ENCODE measurements around the gene TRIM72.

TRIM72 gene

DNA sequence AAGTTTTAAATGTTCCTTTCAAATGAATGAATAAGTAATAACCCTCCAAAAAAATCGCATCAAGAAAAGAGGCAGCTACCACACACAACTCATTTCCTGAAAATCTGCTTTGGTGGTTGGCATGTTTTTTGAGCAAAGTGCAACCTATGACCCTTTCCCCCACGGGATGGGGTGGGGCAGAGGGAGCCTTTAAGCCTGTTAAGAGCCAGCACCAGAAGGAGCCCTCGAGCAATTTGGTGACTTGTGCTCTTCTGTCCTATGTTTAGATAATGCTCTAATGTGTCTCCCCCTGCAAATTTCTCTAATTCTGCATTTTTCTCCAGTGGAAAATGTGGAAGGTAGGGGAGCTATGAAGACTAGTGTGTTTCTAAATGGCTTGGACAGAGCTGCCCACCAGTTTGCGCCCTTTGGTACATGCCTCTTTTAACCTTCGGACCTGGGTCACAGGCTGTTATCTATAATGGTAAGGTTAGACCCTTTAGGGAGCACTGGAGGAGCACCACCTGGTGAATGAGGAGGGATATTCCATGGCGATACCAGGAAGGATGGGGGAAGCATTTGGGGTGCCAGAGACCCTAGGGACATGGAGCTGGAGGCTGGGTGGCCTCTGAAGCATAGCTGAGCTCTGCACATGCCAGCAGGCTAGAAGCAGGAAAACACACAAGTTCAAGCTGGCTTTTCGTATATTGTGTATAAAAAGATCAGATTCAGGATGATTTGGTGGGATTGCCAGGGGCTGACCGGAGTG, 12.9 kb upstream of the TRIM72 start:
- Histone ChIP-seq H3K4me1 (ENCODE audit: control insufficient read depth, insufficient read depth, low read length, poor library complexity, severe bottlenecking) (peaks cover 8% of the 10 kb centered on the region), H3K9me3 (ENCODE audit: control insufficient read depth, low read length) (no peaks in the 10 kb centered on the region), H3K4me3 (ENCODE audit: extremely low read depth, insufficient read depth, low read length, poor library complexity, severe bottlenecking) (no peak overlapping the region), H3K27ac (ENCODE audit: low read depth, low read length, severe bottlenecking) (no peak overlapping the region), H3K36me3 (ENCODE audit: control insufficient read depth, insufficient read depth, low read length) (peaks cover 33% of the 10 kb centered on the region)
- 84 to 87% methylated on average over 5 to 7 of the region's 8 CpGs for WGBS, 2 experiments (ENCODE audit: insufficient coverage in 2 of 2)

GRCh38 chr16:31201582-31202413, 12.1 kb upstream of the TRIM72 start:
- Histone ChIP-seq H3K36me3 (ENCODE audit: control insufficient read depth, insufficient read depth, low read length) (peaks cover 25% of the 10 kb centered on the region), H3K4me1 (ENCODE audit: control insufficient read depth, insufficient read depth, low read length, poor library complexity, severe bottlenecking) (peaks cover 8% of the 10 kb centered on the region), H3K4me3 (ENCODE audit: extremely low read depth, insufficient read depth, low read length, poor library complexity, severe bottlenecking) (peak overlapping the region; percentile 35), H3K9me3 (ENCODE audit: control insufficient read depth, low read length) (no peaks in the 10 kb centered on the region), H3K27ac (ENCODE audit: low read depth, low read length, severe bottlenecking) (no peak overlapping the region)
- 28 to 29% methylated on average over 24 to 27 of the region's 35 CpGs for WGBS, 2 experiments (ENCODE audit: insufficient coverage in 2 of 2)

GRCh38 chr16:31202414-31203375, 11.2 kb upstream of the TRIM72 start, which contains the start of gene PYCARD:
PYCARD (minus strand) TSS chr16:31202760; CDS start chr16:31202690, 70 bp downstream.
- H3K4me3 ChIP-seq (ENCODE audit: extremely low read depth, insufficient read depth, low read length, poor library complexity, severe bottlenecking), result peak within 1 kb of the TSS; percentile 35
- H3K27ac ChIP-seq (ENCODE audit: low read depth, low read length, severe bottlenecking), result no peak within 1 kb of the TSS
- peaks cover 16% of the 10 kb centered on the region for H3K36me3 ChIP-seq (ENCODE audit: control insufficient read depth, insufficient read depth, low read length)
- 18 to 24% methylated on average over 46 to 62 of the region's 69 CpGs for WGBS, 2 experiments (ENCODE audit: insufficient coverage in 2 of 2)
- peaks cover 8% of the 10 kb centered on the region for H3K4me1 ChIP-seq (ENCODE audit: control insufficient read depth, insufficient read depth, low read length, poor library complexity, severe bottlenecking)
- no peaks in the 10 kb centered on the region for H3K9me3 ChIP-seq (ENCODE audit: control insufficient read depth, low read length)

- 76 to 92% methylated on average over 7 of the region's 9 CpGs for WGBS, 2 experiments (ENCODE audit: insufficient coverage in 2 of 2)
- no peaks in the 10 kb centered on the region for H3K9me3 ChIP-seq (ENCODE audit: control insufficient read depth, low read length)
- no peak overlapping the region for H3K4me3 ChIP-seq (ENCODE audit: extremely low read depth, insufficient read depth, low read length, poor library complexity, severe bottlenecking)
- peaks cover under 1% of the 10 kb centered on the region for H3K36me3 ChIP-seq (ENCODE audit: control insufficient read depth, insufficient read depth, low read length)
- peaks cover 8% of the 10 kb centered on the region for H3K4me1 ChIP-seq (ENCODE audit: control insufficient read depth, insufficient read depth, low read length, poor library complexity, severe bottlenecking)
- no peak overlapping the region for H3K27ac ChIP-seq (ENCODE audit: low read depth, low read length, severe bottlenecking)
Measured at GRCh38 chr16:31204871-31205666, 8.8 kb upstream of the TRIM72 start.

DNA sequence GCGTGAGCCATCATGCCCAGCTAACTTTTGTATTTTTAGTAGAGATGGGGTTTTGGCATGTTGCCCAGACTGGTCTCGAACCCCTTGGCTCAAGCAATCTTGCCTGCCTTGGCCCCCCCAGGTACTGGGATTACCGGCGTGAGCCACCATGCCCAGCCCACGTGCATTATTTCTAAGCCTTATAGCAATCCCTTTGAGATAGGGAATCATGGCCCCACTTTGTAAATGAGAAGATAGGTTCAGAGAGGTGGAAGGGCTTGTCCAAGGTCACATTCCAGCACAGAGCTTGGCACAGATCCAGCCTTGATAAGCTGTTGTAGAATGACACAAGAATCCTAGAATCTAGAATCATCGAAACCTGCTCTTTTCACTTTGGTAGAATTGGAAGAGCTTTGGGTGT, 7.1 kb upstream of the TRIM72 start:
- peaks cover 5% of the 10 kb centered on the region for H3K4me1 ChIP-seq (ENCODE audit: control insufficient read depth, insufficient read depth, low read length, poor library complexity, severe bottlenecking)
- no peak overlapping the region for H3K4me3 ChIP-seq (ENCODE audit: extremely low read depth, insufficient read depth, low read length, poor library complexity, severe bottlenecking)
- no peaks in the 10 kb centered on the region for H3K36me3 ChIP-seq (ENCODE audit: control insufficient read depth, insufficient read depth, low read length)
- H3K9me3 ChIP-seq (ENCODE audit: control insufficient read depth, low read length), result no peaks in the 10 kb centered on the region
- H3K27ac ChIP-seq (ENCODE audit: low read depth, low read length, severe bottlenecking), result no peak overlapping the region
- 90 to 95% methylated on average over 4 of the region's 6 CpGs for WGBS, 2 experiments (ENCODE audit: insufficient coverage in 2 of 2)

GRCh38 chr16:31213342-31213741, 577 bp upstream of the TRIM72 start:
- no peaks in the 10 kb centered on the region for H3K9me3 ChIP-seq (ENCODE audit: control insufficient read depth, low read length)
- no peak overlapping the region for H3K4me3 ChIP-seq (ENCODE audit: extremely low read depth, insufficient read depth, low read length, poor library complexity, severe bottlenecking)
- H3K36me3 ChIP-seq (ENCODE audit: control insufficient read depth, insufficient read depth, low read length), result no peaks in the 10 kb centered on the region
- WGBS, 2 experiments (ENCODE audit: insufficient coverage in 2 of 2), result 100% methylated on average over 1 of the region's 1 CpG; no CpG with 5 or more reads in 1 of the 2 experiments
- peaks cover 10% of the 10 kb centered on the region for H3K4me1 ChIP-seq (ENCODE audit: control insufficient read depth, insufficient read depth, low read length, poor library complexity, severe bottlenecking)
- no peak overlapping the region for H3K27ac ChIP-seq (ENCODE audit: low read depth, low read length, severe bottlenecking)

DNA sequence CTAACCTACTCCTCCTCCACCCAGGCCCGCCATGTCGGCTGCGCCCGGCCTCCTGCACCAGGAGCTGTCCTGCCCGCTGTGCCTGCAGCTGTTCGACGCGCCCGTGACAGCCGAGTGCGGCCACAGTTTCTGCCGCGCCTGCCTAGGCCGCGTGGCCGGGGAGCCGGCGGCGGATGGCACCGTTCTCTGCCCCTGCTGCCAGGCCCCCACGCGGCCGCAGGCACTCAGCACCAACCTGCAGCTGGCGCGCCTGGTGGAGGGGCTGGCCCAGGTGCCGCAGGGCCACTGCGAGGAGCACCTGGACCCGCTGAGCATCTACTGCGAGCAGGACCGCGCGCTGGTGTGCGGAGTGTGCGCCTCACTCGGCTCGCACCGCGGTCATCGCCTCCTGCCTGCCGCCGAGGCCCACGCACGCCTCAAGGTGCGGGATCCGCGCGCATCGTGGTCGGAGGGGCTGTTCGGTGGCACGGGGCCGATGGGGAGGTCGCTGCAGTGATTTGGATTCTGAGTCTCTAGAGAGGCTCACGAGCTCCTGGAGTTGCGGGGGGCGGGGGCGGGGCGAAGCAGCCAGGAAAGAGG, 878 bp downstream of the TRIM72 start:
- 3 to 4% methylated on average over 51 to 57 of the region's 58 CpGs for WGBS, 2 experiments (ENCODE audit: insufficient coverage in 2 of 2)
- peak overlapping the region; percentile 31 for H3K4me3 ChIP-seq (ENCODE audit: extremely low read depth, insufficient read depth, low read length, poor library complexity, severe bottlenecking)
- H3K27ac ChIP-seq (ENCODE audit: low read depth, low read length, severe bottlenecking), result no peak overlapping the region
- no peaks in the 10 kb centered on the region for H3K9me3 ChIP-seq (ENCODE audit: control insufficient read depth, low read length)
- H3K4me1 ChIP-seq (ENCODE audit: control insufficient read depth, insufficient read depth, low read length, poor library complexity, severe bottlenecking), result peaks cover 10% of the 10 kb centered on the region
- H3K36me3 ChIP-seq (ENCODE audit: control insufficient read depth, insufficient read depth, low read length), result no peaks in the 10 kb centered on the region

DNA sequence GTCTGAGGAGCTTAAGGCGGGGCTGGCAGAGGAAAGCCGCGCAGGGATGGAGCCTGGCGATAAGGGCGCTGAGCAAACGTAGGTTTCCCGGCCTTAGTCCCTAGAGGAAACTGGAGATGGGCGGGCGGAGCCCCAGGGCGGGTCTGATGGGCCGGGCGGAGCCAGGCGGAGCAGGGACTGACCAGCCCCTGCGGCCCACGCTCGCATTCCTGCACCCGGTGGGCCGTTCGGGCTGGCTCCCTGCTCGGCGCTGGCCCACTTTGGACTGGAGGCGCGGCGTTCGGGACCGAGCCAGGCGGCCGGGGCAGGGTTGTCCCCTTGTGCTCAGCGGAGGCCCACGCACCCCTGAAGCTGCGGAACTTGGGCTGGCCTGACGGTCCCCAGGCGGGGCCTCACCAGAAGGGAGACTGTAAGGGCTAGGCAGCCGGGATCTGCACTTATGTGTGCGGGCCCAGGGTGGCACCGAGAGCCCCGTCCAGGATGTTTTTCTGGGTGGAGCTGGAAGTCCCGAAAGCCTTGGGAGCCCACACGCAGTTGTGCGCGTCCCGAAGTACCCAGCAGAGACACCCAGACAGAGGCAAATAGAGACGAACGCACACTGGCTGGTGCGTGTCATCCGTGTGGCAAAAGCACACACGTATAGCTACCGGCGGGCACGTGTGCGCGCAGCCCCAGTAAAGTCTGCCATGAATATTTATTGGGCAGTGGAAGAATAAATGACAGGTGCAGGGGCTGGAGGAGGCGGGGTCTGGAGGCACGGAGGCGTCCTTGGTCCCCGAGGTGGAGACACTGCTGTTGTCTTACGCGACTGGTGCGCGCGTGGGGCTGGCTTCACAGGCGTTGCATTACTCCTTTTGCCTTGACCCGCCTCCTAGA, 1.6 kb downstream of the TRIM72 start:
- 1 to 2% methylated on average over 61 to 63 of the region's 63 CpGs for WGBS, 2 experiments (ENCODE audit: insufficient coverage in 2 of 2)
- Histone ChIP-seq H3K4me3 (ENCODE audit: extremely low read depth, insufficient read depth, low read length, poor library complexity, severe bottlenecking) (peak overlapping the region; percentile 31), H3K27ac (ENCODE audit: low read depth, low read length, severe bottlenecking) (no peak overlapping the region), H3K9me3 (ENCODE audit: control insufficient read depth, low read length) (no peaks in the 10 kb centered on the region), H3K36me3 (ENCODE audit: control insufficient read depth, insufficient read depth, low read length) (no peaks in the 10 kb centered on the region), H3K4me1 (ENCODE audit: control insufficient read depth, insufficient read depth, low read length, poor library complexity, severe bottlenecking) (peaks cover 10% of the 10 kb centered on the region)
